Astrocyte of the cerebellum (primary cell): ENCODE results near the gene CARM1.

Experiments
- DNase-seq: peaks from one replicate; pipeline ENCODE4 v3.0.0-alpha.2; 2011; ENCODE audit warnings: low read depth
- H3K4me3 ChIP-seq: 2 replicates; pipeline ENCODE4 v1.5.1; 2011; ENCODE audit warnings: mild to moderate bottlenecking, low read depth, low read length, moderate library complexity
- CTCF ChIP-seq: IDR thresholded peaks from 2 replicates; pipeline ENCODE4 v1.5.1; 2012; ENCODE audit warnings: low read length, low read depth, moderate library complexity, mild to moderate bottlenecking; ENCODE audit errors: missing control alignments
- in situ Hi-C: cut with HindIII; loops from 2 replicates; pipeline ENCODE4 v1.10.0; 2017; ENCODE audit warnings: low sequenced_read_pairs

CARM1 gene

GRCh38 chr19:10894911-10895213, 23.5 kb downstream of the CARM1 start:
- TF ChIP-seq CTCF: no peak
- H3K4me3 ChIP-seq: no peak overlapping the region
- in situ Hi-C loops: loop anchor here (10.0 kb wide), 1 partner anchor 130 kb away; no protein-coding TSS in a partner anchor
- no peak for DNase-seq

GRCh38 chr19:10895363-10895762, 24.0 kb downstream of the CARM1 start:
- in situ Hi-C loops: loop anchor here (10.0 kb wide), 1 partner anchor 129 kb away; no protein-coding TSS in a partner anchor
- DNase-seq: no peak
- no peak overlapping the region for H3K4me3 ChIP-seq
- no peak for TF ChIP-seq CTCF

- no peak for DNase-seq
- in situ Hi-C loops: loop anchor here (10.0 kb wide), 1 partner anchor 129 kb away; no protein-coding TSS in a partner anchor
- TF ChIP-seq CTCF: peak; percentile 24
- H3K4me3 ChIP-seq: no peak overlapping the region
Measured at GRCh38 chr19:10895920-10896319, 24.6 kb downstream of the CARM1 start.

- H3K4me3 ChIP-seq: no peak overlapping the region
- DNase-seq: no peak
- no peak for TF ChIP-seq CTCF
- in situ Hi-C loops: loop anchor here (10.0 kb wide), 1 partner anchor 128 kb away; no protein-coding TSS in a partner anchor
Measured at GRCh38 chr19:10896851-10897526, 25.6 kb downstream of the CARM1 start.

GRCh38 chr19:10898633-10899032, 27.3 kb downstream of the CARM1 start:
- no peak for DNase-seq
- in situ Hi-C loops: loop anchor here (10.0 kb wide), 1 partner anchor 126 kb away; no protein-coding TSS in a partner anchor
- H3K4me3 ChIP-seq: no peak overlapping the region
- TF ChIP-seq CTCF: no peak

- DNase-seq: no peak
- no peak for TF ChIP-seq CTCF
- in situ Hi-C loops: loop anchor here (10.0 kb wide), 1 partner anchor 126 kb away; no protein-coding TSS in a partner anchor
- no peak overlapping the region for H3K4me3 ChIP-seq
Measured at GRCh38 chr19:10899151-10899653, 27.8 kb downstream of the CARM1 start.
